Esophagus muscularis mucosa (tissue), 4 donors: Measurements from ENCODE around the gene PLD3.

Source experiments
- EP300 ChIP-seq: sonication (generic); formaldehyde crosslinking; IDR thresholded peaks from one replicate; pipeline ENCODE4 v1.6.1; 2017; ENCODE audit warnings: antibody characterized with exemption
- POLR2A ChIP-seq: fragments of 450-650 bp; IDR thresholded peaks from one replicate; pipeline ENCODE4 v1.6.1; 2017; ENCODE audit warnings: antibody characterized with exemption, moderate library complexity, mild to moderate bottlenecking, low read depth
- POLR2AphosphoS5 ChIP-seq, 2 donors: sonication (generic); formaldehyde crosslinking; IDR thresholded peaks; one replicate each; pipeline ENCODE4 v1.6.1; 2017; ENCODE audit warnings: antibody characterized with exemption in 2 of 2
- TF ChIP-seq, protein P1 (sequence below), 3 experiments: fragments of 200-600 bp in 2 of 3; fragments of 450-650 bp in 1 of 3; sonication (generic) in 2 of 3; IDR thresholded peaks; one replicate each; pipeline ENCODE4 v1.5.1; 2017 to 2019; ENCODE audit warnings: antibody characterized with exemption in 3 of 3, mild to moderate bottlenecking in 2 of 3, moderate library complexity in 1 of 3

- no peak for TF ChIP-seq POLR2AphosphoS5 (IDR thresholded peaks at IDR 0.05)
- TF ChIP-seq, protein P1, sequence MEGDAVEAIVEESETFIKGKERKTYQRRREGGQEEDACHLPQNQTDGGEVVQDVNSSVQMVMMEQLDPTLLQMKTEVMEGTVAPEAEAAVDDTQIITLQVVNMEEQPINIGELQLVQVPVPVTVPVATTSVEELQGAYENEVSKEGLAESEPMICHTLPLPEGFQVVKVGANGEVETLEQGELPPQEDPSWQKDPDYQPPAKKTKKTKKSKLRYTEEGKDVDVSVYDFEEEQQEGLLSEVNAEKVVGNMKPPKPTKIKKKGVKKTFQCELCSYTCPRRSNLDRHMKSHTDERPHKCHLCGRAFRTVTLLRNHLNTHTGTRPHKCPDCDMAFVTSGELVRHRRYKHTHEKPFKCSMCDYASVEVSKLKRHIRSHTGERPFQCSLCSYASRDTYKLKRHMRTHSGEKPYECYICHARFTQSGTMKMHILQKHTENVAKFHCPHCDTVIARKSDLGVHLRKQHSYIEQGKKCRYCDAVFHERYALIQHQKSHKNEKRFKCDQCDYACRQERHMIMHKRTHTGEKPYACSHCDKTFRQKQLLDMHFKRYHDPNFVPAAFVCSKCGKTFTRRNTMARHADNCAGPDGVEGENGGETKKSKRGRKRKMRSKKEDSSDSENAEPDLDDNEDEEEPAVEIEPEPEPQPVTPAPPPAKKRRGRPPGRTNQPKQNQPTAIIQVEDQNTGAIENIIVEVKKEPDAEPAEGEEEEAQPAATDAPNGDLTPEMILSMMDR (IDR thresholded peaks at IDR 0.05) = no peak
- TF ChIP-seq EP300 = no peak
- TF ChIP-seq POLR2A = no peak
These were observed 32.8 kb downstream of the PLD3 start for GRCh38 chr19:40381321-40381720.
